Activated CD4-positive, CD25-positive, alpha-beta regulatory T cell treated with anti-CD3 and anti-CD28 coated beads, Interleukin-2, amount 50 U/mL, for 24 hours (primary cell): Measurements from ENCODE around the gene TRIM67.

Experiments
- ATAC-seq, 2 donors: fragments of 150-1000 bp; cut with Tn5 transposase; one replicate each; pipeline ENCODE4 v1.10.0; 2021; ENCODE audit warnings: mild to moderate bottlenecking in 1 of 2, moderate library complexity in 1 of 2

The TRIM67 gene

DNA sequence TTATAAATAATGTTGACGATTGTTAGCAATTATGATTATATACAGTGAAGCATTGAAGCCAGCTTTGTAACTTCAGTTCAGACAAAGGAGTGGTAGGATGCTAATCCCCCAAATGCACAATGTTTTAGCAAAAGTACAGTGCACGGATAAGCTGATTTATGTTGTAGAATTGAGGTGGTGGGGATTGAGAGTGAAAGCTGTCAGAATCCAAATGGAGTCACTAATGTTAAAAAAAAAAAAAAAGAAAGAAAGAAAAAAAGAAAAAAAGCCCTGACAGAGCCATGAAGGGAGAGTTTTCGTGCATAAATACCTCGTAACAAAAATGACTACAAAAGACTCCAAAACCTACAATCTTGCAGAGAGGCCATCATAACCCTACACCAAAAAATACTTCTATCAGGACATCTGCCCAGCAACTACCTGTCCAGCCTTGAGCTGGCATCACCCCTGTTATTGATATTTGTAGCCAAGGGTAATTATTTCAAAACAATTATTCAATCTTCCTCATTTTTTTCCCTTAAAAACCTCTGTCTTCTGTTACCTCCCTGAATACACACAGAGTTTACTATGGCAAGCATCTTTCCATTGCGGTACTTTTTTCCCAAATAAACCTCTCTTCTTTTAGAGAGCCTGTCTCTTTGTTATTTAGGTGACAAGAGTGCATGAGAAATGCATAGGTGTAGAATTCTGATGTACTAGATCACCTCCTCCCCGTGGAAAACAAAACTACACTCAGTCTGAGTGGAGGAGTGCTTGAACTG lies 2.5 kb upstream of the TRIM67 start:
- ATAC-seq: no peak

DNA sequence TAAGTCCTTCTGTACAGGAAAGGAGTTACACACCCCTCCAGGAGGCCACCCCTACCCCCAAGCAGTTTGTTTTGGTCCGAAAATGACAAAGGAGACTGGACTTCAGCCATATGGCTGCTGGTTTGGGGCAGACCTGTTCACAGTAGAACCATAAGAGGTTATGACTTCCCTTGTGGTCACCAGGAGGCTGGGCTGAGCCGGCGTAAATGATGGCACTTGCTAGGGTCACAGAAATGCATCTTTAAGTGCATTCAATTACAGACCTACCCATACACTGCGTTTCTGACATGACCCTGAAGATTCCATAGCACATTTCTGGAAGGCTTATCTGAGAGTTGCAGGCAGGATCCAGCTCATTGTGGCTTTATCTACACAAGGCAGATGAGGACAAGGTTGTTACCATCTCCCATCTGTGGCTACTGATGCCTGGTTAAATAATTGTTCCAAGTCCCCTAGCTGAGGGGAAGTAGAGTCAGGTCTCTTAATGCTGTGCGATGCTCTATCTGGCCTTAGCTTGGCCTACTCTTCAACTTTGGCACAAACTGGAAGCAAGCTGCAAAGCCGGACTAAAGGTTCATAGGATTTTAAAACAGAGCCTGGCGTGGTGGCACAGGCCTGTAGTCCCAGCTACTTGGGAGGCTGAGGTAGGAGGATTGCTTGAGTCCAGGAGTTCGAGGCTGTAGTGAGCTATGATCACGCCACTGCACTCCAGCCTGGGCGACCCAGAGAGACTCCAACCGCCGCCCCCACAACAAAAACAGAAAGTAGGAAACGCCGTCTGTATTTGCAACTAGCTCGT lies 1.7 kb upstream of the TRIM67 start:
- no peak for ATAC-seq

GRCh38 chr1:231160895-231161666 lies 777 bp upstream of the TRIM67 start:
- no peak for ATAC-seq

GRCh38 chr1:231162297-231162969 lies 575 bp downstream of the TRIM67 start:
- ATAC-seq: peak in 1 of 2 donors; percentile 13

DNA sequence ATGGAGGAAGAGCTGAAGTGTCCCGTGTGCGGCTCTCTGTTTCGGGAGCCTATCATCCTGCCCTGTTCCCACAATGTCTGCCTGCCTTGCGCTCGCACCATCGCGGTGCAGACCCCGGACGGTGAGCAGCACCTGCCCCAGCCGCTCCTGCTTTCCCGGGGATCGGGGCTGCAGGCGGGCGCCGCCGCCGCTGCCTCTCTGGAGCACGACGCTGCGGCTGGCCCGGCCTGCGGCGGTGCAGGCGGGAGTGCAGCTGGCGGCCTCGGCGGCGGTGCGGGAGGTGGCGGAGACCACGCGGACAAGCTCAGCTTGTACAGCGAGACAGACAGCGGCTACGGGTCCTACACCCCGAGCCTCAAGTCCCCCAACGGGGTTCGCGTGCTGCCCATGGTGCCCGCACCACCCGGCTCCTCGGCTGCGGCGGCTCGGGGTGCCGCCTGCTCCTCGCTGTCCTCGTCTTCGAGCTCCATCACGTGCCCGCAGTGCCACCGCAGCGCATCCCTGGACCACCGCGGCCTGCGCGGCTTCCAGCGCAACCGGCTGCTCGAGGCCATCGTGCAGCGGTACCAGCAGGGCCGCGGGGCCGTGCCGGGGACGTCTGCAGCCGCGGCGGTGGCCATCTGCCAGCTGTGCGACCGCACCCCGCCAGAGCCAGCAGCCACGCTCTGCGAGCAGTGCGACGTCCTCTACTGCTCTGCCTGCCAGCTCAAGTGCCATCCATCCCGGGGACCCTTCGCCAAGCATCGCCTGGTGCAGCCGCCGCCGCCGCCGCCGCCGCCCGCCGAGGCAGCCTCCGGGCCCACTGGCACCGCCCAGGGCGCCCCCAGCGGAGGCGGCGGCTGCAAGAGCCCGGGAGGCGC lies 1.3 kb downstream of the TRIM67 start:
- ATAC-seq: no peak

GRCh38 chr1:231163830-231164427 lies 2.1 kb downstream of the TRIM67 start:
- ATAC-seq: no peak

DNA sequence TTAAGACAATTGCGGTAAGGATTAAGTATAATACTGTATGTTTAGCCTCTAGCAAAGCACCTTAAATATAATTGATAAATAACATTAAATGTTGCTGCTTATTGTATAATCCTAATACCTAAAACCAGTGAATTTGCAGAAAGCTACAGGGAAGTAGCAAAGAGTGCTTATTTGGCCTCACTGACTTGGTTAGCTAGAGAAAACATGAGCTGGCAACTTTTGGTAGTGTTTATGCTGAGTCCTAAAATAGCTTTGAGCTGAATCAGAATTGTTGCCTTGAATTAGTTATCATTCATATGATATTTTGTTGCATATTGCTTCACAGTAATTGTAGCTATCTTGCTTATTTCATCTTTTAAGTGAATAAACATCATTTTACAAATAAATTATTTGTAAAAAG lies 3.5 kb downstream of the TRIM67 start:
- ATAC-seq: no peak

DNA sequence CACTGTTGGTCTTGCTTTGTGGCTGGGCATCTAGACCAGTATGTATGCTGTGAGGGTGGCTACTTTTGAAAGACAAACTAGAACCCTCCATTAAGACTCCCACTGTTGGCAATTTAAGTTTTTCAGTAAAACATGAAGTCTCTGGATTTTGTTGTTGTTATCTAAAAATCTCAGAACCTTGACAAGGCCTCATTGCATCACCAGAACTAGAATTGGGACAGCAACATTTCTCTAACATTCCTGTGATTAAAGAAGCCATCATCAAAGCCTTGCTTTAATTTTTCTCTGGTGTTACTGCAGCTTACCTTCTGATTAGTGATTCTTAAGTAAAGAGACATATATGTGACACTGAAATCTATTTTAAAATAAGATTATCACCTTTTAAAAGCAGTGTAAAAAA lies 4.5 kb downstream of the TRIM67 start:
- no peak for ATAC-seq

GRCh38 chr1:231170875-231171274 lies 9.0 kb downstream of the TRIM67 start:
- ATAC-seq: no peak

GRCh38 chr1:231171623-231172197 lies 9.9 kb downstream of the TRIM67 start:
- ATAC-seq: no peak

DNA sequence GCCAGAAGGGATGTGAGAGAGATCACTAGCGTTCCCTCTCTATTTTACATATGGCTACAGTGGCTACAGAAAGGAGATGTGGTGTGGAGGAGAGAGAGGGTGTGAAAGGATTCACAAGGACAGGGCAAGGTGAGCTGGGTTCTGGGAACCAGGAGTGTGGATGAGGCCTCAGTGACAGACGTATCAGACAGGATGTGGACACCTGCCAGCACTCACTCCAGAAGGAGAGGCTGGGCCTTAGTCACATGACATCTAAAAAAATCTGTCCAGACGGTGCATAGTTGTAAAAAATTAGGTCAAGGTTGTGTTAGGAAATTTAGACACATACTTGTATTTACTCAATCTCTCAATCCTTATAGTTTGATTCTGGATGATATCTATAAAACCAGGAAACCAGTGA lies 10.6 kb downstream of the TRIM67 start:
- no peak for ATAC-seq

GRCh38 chr1:231176421-231176820 lies 14.6 kb downstream of the TRIM67 start:
- no peak for ATAC-seq

- no peak for ATAC-seq
Observed at GRCh38 chr1:231177226-231177625, 15.4 kb downstream of the TRIM67 start.

DNA sequence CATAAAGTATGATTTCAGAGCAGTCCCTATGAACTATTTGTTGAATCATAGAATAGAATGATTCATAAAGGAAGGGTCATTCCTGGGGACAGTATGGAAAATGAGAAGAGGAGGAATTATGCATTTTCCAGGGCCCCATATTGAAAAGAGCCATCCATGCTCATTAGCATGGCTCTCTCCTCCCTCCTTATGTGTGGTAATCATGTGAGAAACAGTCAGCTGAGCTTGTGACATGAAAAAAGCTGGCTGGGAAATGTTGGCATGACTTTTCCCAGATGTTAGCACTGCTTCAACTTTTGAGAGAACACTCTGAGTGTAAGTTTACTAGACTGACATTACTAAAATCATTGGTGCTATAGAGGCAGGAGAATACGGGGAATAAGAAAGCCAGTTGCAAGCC lies 16.1 kb downstream of the TRIM67 start:
- no peak for ATAC-seq

DNA sequence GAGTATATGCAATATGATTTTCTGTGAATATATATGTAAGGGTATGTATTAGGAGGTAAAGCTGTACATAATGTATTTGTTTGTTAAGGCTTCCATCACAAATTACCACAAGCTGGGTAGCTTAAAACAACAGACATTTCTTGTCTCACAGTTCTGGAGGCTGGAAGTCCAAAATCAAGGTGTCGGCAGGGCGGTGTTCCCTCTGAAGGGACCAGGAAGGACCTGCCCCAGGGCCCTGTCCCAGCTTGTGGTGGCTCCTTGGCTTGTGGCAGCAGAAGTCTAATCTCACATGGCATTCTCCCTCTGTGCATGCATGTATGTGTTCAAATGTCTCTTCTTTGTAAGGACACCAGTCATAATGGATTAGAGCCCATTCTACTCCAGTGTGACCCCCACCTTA lies 17.1 kb downstream of the TRIM67 start:
- no peak for ATAC-seq

DNA sequence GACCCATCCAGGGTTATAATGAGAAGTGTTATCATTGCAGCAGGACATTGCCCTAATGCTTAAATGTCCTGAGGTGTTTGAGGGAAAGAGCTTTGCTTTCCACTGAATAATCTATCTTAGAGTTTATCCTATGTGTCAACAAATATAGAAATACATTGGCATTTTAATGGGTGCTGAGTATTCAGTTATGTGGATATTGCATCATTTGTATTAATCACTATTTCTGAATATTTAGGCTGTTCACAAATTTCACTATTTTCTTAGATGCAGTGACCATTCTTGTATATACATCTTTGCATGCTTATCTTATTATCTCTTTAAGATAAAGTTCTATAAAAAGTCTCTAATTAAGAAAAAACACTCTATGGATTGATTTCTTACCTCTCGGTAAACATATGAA lies 18.2 kb downstream of the TRIM67 start:
- no peak for ATAC-seq

- no peak for ATAC-seq
Observed at GRCh38 chr1:231181271-231181670, 19.4 kb downstream of the TRIM67 start.

DNA sequence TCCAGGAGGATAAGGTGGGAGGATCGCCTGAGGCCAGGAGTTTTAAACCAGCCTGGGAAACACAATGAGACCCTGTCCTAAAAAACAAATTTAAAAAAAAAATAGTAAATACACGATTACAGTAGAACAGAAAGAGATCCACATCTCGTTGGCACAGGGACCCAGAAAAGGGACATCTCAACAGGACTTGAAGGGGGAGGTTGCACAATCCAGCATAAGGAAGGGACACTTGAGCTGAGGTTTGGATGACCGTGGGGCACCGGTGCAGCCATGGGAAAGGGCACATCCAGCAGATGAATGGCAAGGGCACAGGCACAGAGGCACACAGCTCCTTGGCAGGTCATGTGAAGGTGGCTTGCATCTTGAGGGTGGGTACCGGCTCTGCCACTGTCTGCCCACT lies 20.5 kb downstream of the TRIM67 start:
- ATAC-seq: no peak

DNA sequence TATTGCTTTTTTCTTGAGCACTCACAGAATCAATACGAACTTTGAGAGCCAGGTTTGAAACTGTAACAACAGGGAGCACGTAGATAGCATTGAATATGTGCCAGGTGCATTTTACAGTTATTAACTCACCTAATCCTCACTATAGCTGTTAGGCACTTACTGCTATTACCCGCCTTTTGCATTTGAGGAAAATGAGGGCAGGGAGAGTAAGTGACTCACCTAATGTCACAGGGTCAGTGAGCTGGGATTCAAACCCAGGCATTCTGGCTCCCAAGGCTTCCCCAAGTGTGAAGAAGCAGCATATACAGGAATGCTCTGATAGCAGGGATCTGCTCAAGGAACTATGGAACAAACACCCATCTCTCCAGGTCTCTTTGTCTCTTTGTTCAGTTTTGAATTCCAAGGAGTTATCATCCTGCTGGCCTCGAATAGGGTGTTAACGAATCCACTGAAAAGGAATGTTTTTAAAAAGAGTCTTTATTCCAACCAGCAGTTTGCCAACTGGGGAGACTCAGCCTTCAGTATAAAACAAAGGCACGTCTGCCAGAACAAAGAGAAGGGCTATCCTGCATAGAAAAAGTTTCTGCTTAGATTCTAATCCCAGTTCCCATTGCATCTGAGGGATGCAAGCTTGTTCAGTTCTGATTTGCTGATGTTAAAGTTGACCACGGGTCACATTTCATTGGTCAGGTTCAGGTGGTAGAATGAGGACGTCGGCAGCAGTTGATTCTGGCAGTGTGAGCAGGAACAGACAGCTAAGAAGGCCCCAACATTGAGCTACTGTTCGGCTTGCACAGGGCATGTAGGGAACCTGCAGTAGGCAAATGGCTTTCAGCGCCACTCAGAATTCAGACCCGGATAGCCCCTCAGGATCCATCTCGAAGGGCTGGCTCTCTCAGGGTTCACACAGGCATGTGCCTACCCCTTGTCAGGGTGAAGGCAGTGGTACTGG lies 22.1 kb downstream of the TRIM67 start:
- ATAC-seq: no peak

- ATAC-seq: no peak
Observed at GRCh38 chr1:231184891-231185290, 23.0 kb downstream of the TRIM67 start.
